Measurements from ENCODE around the gene WDR11.
A peak's percentile ranks its signal among the peaks of the same experiment; 100 is the strongest.
"Not testable (repeated sequence)": the region's sequence is repeated elsewhere in the genome, so short reads cannot be mapped to it uniquely, and the experiment has no call there.

Gene WDR11

GRCh38 chr10:120861178-120861855, 10.2 kb downstream of the WDR11 start:
- no peak for DNase-seq

DNA sequence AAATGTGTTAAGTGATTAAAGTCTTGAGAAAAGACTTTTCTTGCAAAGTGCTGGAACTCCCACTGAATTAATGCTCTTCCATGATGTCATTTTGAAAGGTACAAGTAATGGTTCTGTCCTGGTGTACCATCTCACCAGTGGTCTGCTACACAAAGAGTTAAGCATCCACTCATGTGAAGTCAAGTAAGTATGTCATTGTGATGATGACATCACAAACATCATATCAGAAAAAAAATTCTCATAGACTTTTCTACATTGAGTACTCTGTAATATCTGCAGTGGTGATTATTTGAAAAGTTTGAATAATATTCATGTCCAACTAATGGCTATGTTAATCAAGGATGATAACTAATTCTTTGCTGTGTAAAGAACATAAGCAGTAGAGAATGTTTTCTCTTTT, 22.6 kb downstream of the WDR11 start:
- no peak for DNase-seq

DNA sequence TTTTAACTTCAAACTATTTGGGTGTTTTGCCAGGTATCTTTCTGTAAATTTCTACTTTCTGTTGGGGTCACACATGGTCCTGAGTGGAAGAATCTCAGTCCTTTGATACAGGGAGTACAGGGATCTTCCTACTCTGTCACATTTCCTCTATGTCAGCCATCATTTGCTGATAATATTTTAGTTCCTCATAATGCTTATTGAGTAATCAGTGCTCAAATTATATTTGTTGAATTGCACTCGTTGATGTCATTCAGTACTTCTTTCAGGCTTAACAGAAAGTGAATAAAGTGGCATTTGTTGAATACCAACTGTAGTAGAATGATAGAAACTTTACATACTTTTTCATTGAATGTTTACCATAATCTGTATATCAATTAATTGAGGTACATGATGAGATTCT, 31.9 kb downstream of the WDR11 start:
- no peak for DNase-seq

DNA sequence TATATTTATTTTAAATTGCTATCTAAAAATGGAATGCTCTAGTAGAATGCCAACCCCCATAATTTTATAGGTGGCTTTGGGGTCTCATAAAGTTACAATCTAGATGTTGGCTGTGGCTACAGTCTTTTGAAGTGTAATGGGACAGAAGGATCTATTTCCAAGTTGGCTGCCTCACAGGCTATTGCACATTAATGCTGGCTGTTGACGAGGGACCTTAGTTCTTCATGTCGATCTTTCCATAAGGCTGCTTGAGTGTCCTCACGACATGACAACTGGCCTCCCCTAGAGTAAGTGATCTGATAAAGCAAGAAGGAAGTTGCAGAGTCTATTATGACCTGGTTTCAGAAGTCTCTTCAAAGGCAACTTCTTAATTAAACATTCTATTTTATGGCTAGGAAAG, 36.3 kb downstream of the WDR11 start:
- no peak for DNase-seq

DNA sequence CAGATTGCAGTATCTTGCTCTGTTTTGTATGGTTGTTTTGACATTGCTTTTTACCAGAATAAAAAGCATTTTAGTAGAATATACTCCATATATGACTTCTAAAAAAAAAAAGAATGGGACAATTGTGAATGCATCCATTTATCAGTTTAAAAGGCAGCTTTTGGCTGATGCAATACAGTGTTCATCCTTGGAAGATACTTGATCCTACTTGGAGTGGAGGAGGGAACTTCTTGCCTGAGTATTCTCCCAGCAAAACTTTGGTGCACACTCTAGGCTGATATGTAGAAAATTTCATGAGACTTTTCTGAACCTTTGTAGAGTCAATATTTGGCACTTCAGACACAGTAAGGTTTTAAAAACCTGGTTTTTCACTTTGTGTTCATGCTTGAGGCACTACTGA, 40.2 kb downstream of the WDR11 start:
- no peak for DNase-seq

- no peak for DNase-seq
Measured at GRCh38 chr10:120894556-120894955, 43.4 kb downstream of the WDR11 start.

GRCh38 chr10:120897343-120897742, 46.2 kb downstream of the WDR11 start:
- DNase-seq = no peak

DNA sequence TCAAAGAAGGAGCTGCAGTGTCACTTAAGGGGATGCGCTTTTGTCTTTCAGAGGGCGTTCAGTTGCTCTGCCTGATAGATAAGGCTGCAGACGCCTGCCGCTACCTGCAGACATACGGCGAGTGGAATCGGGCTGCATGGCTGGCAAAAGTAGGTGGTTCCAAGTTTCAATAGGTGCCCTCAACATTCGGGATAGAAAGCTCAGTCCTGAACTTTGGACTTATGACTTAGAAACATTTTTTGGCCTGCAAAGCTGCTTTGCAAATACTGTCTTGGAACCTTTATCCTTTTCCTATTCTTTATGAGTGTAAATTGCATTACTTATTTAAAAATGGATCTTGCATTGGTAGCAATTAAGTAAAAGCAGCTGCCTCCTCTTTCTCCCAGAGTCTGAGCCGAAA, 54.1 kb downstream of the WDR11 start:
- DNase-seq = no peak

GRCh38 chr10:120917521-120918250, 66.5 kb downstream of the WDR11 start:
- DNase-seq = no peak

GRCh38 chr10:120923886-120924285, 72.7 kb downstream of the WDR11 start:
- DNase-seq = not testable (repeated sequence)

- no peak for DNase-seq
Measured at GRCh38 chr10:120926611-120927010, 75.4 kb downstream of the WDR11 start.

- no peak for DNase-seq
Measured at GRCh38 chr10:120927352-120927751, 76.2 kb downstream of the WDR11 start.

- DNase-seq = no peak
Measured at GRCh38 chr10:120929166-120929565, 78.0 kb downstream of the WDR11 start.

GRCh38 chr10:120931423-120931822, 80.3 kb downstream of the WDR11 start:
- DNase-seq = no peak

- DNase-seq = no peak
Measured at GRCh38 chr10:120931999-120932398, 80.8 kb downstream of the WDR11 start.

GRCh38 chr10:120938822-120939221, 87.7 kb downstream of the WDR11 start:
- DNase-seq = no peak

DNA sequence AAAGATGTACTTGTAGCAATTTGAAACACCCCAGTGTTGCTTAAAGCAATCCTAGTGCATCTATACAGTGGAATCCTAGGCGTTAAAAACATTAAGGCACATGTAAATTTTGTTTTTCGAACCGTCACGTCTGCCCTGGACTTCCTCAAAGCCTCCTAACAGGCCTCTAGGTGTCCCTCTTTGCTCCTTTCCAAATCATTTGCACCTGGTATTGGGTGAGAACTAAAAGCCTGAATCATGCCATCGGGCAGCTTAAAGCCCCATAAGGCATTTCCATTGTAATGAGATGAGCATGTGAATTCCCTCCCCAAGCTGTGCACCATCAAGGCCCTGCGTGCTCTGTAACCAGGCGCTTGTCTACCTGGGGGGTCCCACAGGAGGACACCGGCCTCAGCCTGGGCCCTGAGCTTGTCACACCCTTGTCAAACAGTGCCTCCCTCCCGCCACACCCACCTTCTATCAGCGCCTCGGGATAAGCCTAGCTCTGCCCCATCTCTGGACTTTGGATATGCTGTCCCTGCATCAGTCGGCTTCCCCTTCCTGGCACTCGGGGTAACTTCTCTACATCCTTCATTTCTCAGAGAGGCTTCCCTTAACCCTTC, 89.2 kb downstream of the WDR11 start:
- DNase-seq = no peak

GRCh38 chr10:120941501-120941900, 90.3 kb downstream of the WDR11 start:
- no peak for DNase-seq

DNA sequence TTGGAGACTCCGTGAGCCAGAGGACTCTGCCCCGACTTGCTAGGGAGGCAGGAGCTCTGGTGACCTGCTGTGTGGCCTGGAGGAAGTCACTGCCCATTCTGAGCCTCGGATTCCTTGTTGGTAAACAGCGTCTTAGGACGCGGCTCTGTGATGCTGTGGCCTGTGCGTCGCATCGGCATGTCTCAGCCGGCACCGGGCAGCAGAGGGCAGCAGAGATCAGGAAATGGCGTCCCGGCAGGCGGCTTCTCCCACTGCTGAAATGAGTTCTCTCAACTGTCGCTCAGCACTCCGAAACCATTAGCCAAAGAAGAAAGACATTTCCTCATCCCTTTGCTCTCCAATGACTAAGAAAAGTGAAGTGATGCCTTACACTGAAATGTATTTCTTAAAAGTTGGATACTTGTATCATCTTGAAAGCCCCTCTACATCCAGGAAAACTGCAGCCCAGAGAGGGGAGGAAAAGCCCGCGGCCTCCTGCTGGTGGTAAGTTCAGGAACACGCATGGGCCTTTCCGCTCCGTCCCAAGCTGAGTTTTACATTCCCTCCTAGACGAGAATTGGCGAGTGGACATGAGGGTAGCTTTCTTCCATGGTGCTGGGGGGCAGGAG, 91.7 kb downstream of the WDR11 start:
- DNase-seq = peak; percentile 45

GRCh38 chr10:120943542-120943941, 92.4 kb downstream of the WDR11 start:
- DNase-seq = no peak

- no peak for DNase-seq
Measured at GRCh38 chr10:120944586-120945125, 93.5 kb downstream of the WDR11 start.

DNA sequence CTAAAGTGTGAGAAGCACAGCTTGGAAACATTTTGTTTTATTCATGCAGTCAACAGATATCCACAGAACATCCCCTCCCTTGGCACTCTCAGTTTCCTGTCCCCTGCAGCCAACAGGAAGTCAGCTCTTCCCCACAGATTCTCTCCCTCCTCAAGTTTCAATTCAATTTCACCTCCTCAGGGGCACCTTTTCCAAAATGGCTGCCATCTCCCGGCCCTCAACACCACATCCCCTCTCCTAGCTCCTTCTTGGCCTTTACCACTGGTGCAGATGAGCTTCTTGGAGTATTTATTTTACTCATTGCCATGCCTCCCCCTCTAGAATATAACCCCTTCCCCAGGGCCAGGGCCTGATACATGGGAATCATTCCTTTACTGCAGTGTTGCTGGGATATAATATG, 94.0 kb downstream of the WDR11 start:
- no peak for DNase-seq

DNA sequence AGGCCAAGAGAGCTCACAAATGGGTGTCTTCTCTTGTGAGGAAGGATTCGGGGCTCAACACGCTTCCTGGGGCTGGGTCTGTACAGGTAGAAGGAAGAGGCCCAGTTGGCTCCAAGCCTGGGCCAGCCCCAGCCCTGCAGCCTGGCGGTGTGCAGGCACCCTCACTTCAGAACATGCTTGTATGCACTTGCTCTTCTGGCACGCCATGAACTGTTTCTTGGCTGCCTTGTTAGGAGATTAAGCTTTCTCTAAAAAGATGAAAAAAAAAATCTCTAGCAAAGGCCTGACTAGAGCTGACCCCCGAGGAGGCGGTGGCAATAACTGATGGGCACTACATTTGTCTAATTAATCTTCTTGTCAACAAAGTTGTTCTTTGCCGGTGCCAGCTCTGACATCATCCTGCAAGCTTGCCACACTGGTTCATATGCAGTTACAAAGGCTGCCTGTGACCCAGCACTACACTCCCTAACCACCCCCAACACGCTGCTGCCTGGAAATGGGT, 94.7 kb downstream of the WDR11 start:
- no peak for DNase-seq

Data from central memory CD4-positive, alpha-beta T cell (primary cell).